HCT116 (cell line): ENCODE data around the gene TUBD1. TPM values are rescaled to one million over a fixed set of nuclear protein-coding genes. Genes with fewer than 3 reads are reported as not detected.

Experiments
- ATAC-seq: fragments of 200-7000 bp; cut with Tn5 transposase; 2 replicates; pipeline ENCODE4 v1.9.1; 2020; ENCODE audit warnings: mild to moderate bottlenecking, moderate library complexity
- BruUV-seq: library from RNA; stranded (reverse); fragments of 400-500 nt; replicated peaks from 2 replicates; lab custom pipeline; 2021; lab: Mats Ljungman, UMichigan
- CTCF ChIA-PET: fragments of 300-600 bp; sonication (Branson Sonifier 250); formaldehyde crosslinking; loops from one replicate; lab custom pipeline; 2021; ENCODE audit warnings: antibody characterized with exemption; lab: Charles Lee
- POLR2A ChIA-PET: fragments of 300-600, 350-600 bp; sonication (Branson Sonifier 250); formaldehyde crosslinking; loops from one replicate; lab custom pipeline; 2021; ENCODE audit warnings: antibody characterized with exemption; lab: Charles Lee
- RAD21 ChIA-PET, 2 experiments: fragments of 300-600 bp; sonication (Branson Sonifier 250); formaldehyde crosslinking; loops; one replicate each; lab custom pipeline; 2023; ENCODE audit warnings: low total read pairs in 2 of 2; ENCODE audit not compliant: uncharacterized antibody in 2 of 2, unreplicated experiment in 2 of 2, low non-redundant PET in 1 of 2; lab: Charles Lee
- DNase-seq: peaks from one replicate; pipeline ENCODE4 v3.0.0-alpha.2; 2010; ENCODE audit warnings: low read depth, low spot score
- H2AFZ ChIP-seq: fragments of 200-600 bp; shearing (Covaris generic), sonication (generic); 2 replicates; pipeline ENCODE4 v1.6.1; 2017; ENCODE audit warnings: low read depth, mixed run types, mixed read lengths, antibody characterized with exemption, low read length; ENCODE audit not compliant: poor library complexity, severe bottlenecking
- H3K27ac ChIP-seq: 2 replicates; pipeline ENCODE4 v1.5.1; 2012; ENCODE audit warnings: low read depth, low read length
- H3K27me3 ChIP-seq: fragments of 200-600 bp; sonication (generic); 2 replicates; pipeline ENCODE4 v1.6.1; 2016; ENCODE audit warnings: mixed run types, low read length, mixed read lengths; ENCODE audit not compliant: insufficient read depth
- H3K36me3 ChIP-seq, 2 experiments: fragments of 200-500 bp in 1 of 2; fragments of 200-600 bp in 1 of 2; sonication (Bioruptor generic) in 1 of 2; sonication (generic) in 1 of 2; 2 replicates each; pipeline versions ENCODE4 v1.5.1 to v1.6.1; 2014 to 2016; ENCODE audit warnings: low read length in 2 of 2, inconsistent platforms in 1 of 2, mixed read lengths in 1 of 2, mixed run types in 1 of 2; ENCODE audit not compliant: insufficient read depth in 2 of 2, control insufficient read depth in 1 of 2
- H3K4me1 ChIP-seq, 2 experiments: fragments of 200-600 bp in 1 of 2; sonication (generic) in 1 of 2; 2 replicates each; pipeline versions ENCODE4 v1.5.1 to v1.6.1; 2012 to 2017; ENCODE audit warnings: low read length in 2 of 2, inconsistent platforms in 1 of 2, mild to moderate bottlenecking in 1 of 2, mixed read lengths in 1 of 2, mixed run types in 1 of 2, moderate library complexity in 1 of 2; ENCODE audit not compliant: insufficient read depth in 2 of 2, control insufficient read depth in 1 of 2
- H3K4me2 ChIP-seq: fragments of 200-600 bp; sonication (generic); 2 replicates; pipeline ENCODE4 v1.6.1; 2017; ENCODE audit warnings: mixed run types, low read length, mixed read lengths
- H3K4me3 ChIP-seq, 2 experiments: fragments of 200-600 bp in 1 of 2; sonication (generic) in 1 of 2; replicated peaks in 1 of 2; 2 replicates each; pipeline ENCODE4 v1.5.1; 2011 to 2016; ENCODE audit warnings: low read length in 2 of 2, control low read depth in 1 of 2, low read depth in 1 of 2, mild to moderate bottlenecking in 1 of 2, mixed read lengths in 1 of 2, mixed run types in 1 of 2
- H3K79me2 ChIP-seq: fragments of 200-600 bp; sonication (generic); 2 replicates; pipeline ENCODE4 v1.6.1; 2017; ENCODE audit warnings: mild to moderate bottlenecking, mixed run types, low read length, moderate library complexity, mixed read lengths; ENCODE audit not compliant: insufficient read depth
- H3K9ac ChIP-seq: fragments of 200-600 bp; sonication (generic); 2 replicates; pipeline ENCODE4 v1.6.1; 2016; ENCODE audit warnings: low read length, mixed read lengths
- H3K9me2 ChIP-seq: fragments of 200-600 bp; sonication (generic), shearing (Covaris generic); 2 replicates; pipeline ENCODE4 v1.6.1; 2017; ENCODE audit warnings: mixed run types, mild to moderate bottlenecking, moderate library complexity; ENCODE audit not compliant: insufficient read depth
- H3K9me3 ChIP-seq, 2 experiments: fragments of 200-500 bp in 1 of 2; fragments of 200-600 bp in 1 of 2; sonication (Bioruptor generic) in 1 of 2; sonication (generic) in 1 of 2; 2 replicates each; pipeline ENCODE4 v1.6.1; 2014 to 2017; ENCODE audit warnings: low read length in 2 of 2, mixed read lengths in 2 of 2, inconsistent platforms in 1 of 2, low read depth in 1 of 2, mild to moderate bottlenecking in 1 of 2, mixed run types in 1 of 2, moderate library complexity in 1 of 2; ENCODE audit not compliant: control insufficient read depth in 1 of 2, insufficient read depth in 1 of 2
- H4K20me1 ChIP-seq: fragments of 200-600 bp; sonication (generic), shearing (Covaris generic); 2 replicates; pipeline ENCODE4 v1.6.1; 2017; ENCODE audit warnings: mixed run types, mild to moderate bottlenecking, moderate library complexity; ENCODE audit not compliant: insufficient read depth
- EGR1 ChIP-seq: IDR thresholded peaks from 2 replicates; pipeline ENCODE4 v1.6.1; 2012; ENCODE audit warnings: low read depth
- ELF1 ChIP-seq: IDR thresholded peaks from 2 replicates; pipeline ENCODE4 v1.6.1; 2012; ENCODE audit warnings: low read depth, borderline replicate concordance
- EZH2 ChIP-seq: fragments of 200-600 bp; sonication (generic); IDR thresholded peaks from 2 replicates; pipeline ENCODE4 v1.6.1; 2017; ENCODE audit warnings: antibody characterized with exemption, mixed run types
- EZH2phosphoT487 ChIP-seq: fragments of 200-600 bp; IDR thresholded peaks from 2 replicates; pipeline ENCODE4 v1.6.1; 2018; ENCODE audit warnings: antibody characterized with exemption, borderline replicate concordance
- FOSL1 ChIP-seq: IDR thresholded peaks from 2 replicates; pipeline ENCODE4 v1.6.1; 2012; ENCODE audit warnings: low read depth
- MAX ChIP-seq: IDR thresholded peaks from 2 replicates; pipeline ENCODE4 v1.6.1; 2012
- POLR2A ChIP-seq: IDR thresholded peaks from 2 replicates; pipeline ENCODE4 v1.7.0; 2011; ENCODE audit warnings: borderline replicate concordance; ENCODE audit not compliant: insufficient read depth, insufficient read length; ENCODE audit errors: extremely low read depth
- POLR2AphosphoS5 ChIP-seq: IDR thresholded peaks from 2 replicates; pipeline ENCODE4 v1.6.1; 2011; ENCODE audit warnings: mild to moderate bottlenecking, low read depth, low read length, moderate library complexity
- SIN3A ChIP-seq: IDR thresholded peaks from 2 replicates; pipeline ENCODE4 v1.6.1; 2012; ENCODE audit warnings: low read depth
- SP1 ChIP-seq: IDR thresholded peaks from 2 replicates; pipeline ENCODE4 v1.6.1; 2012; ENCODE audit warnings: low read depth
- SRF ChIP-seq: IDR thresholded peaks from 2 replicates; pipeline ENCODE4 v1.6.1; 2012; ENCODE audit warnings: low read depth
- TCF7L2 ChIP-seq: IDR thresholded peaks from 2 replicates; pipeline ENCODE4 v1.7.0; 2011; ENCODE audit warnings: borderline replicate concordance, inconsistent platforms; ENCODE audit not compliant: insufficient read depth, insufficient read length; ENCODE audit errors: extremely low read depth
- YY1 ChIP-seq: IDR thresholded peaks from 2 replicates; pipeline ENCODE4 v1.6.1; 2011; ENCODE audit warnings: low read length, low read depth, moderate library complexity, mild to moderate bottlenecking; ENCODE audit not compliant: insufficient replicate concordance; ENCODE audit errors: extremely low read depth
- ZFX ChIP-seq: fragments of 450-650 bp; IDR thresholded peaks from 2 replicates; pipeline ENCODE4 v1.6.1; 2017
- ZNF274 ChIP-seq: fragments of 200-500 bp; sonication (Bioruptor generic); IDR thresholded peaks from 2 replicates; pipeline ENCODE4 v1.6.1; 2014; ENCODE audit warnings: mild to moderate bottlenecking, low read depth, low read length, inconsistent platforms
- intact Hi-C: fragments of 100-400 bp; cut with micrococcal nuclease; formaldehyde crosslinking; loops from 2 replicates; pipeline ENCODE4 v1.10.0; 2022
- total RNA-seq: library from RNA; stranded (reverse); gene quantifications from one replicate; pipeline ENCODE4 v1.2.1, GENCODE V29; 2021; ENCODE audit not compliant: unreplicated experiment
- TF ChIP-seq, protein P1 (sequence below), 3 experiments: fragments of 200-600 bp in 1 of 3; sonication (generic) in 1 of 3; IDR thresholded peaks in 2 of 3; conservative IDR thresholded peaks in 1 of 3; 2 replicates each; pipeline ENCODE4 v1.5.1; 2012 to 2017; ENCODE audit warnings: low read depth in 2 of 3, low read length in 2 of 3, antibody characterized with exemption in 1 of 3, borderline replicate concordance in 1 of 3, control low read depth in 1 of 3, mild to moderate bottlenecking in 1 of 3, mixed read lengths in 1 of 3, mixed run types in 1 of 3, moderate library complexity in 1 of 3; ENCODE audit not compliant: insufficient read depth in 1 of 3
- TF ChIP-seq, protein P2 (sequence below): IDR thresholded peaks from 2 replicates; pipeline ENCODE4 v1.6.1; 2012; ENCODE audit warnings: low read depth
- TF ChIP-seq, protein P3 (sequence below): IDR thresholded peaks from 2 replicates; pipeline ENCODE4 v1.6.1; 2012

Gene TUBD1
- total RNA-seq, 1 experiment from 2014 or later: 13.0 TPM

GRCh38 chr17:59814276-59814675, 78.5 kb downstream of the TUBD1 start (continued):
- TF ChIP-seq TCF7L2: no peak
- TF ChIP-seq SIN3A: no peak
- TF ChIP-seq FOSL1: no peak
- no peak for TF ChIP-seq POLR2A
- TF ChIP-seq ZFX: no peak
- no peak for TF ChIP-seq POLR2AphosphoS5
- TF ChIP-seq MAX: no peak
- no peak for TF ChIP-seq EZH2phosphoT487

GRCh38 chr17:59812139-59812538, 80.6 kb downstream of the TUBD1 start:
- intact Hi-C loops: no loop called here
- BruUV-seq: no TSS peak

More at GRCh38 chr17:59812139-59812538, 80.6 kb downstream of the TUBD1 start:
- H3K27ac ChIP-seq: no peak overlapping the region
- ATAC-seq (no peak), DNase-seq (no peak)
- H2AFZ ChIP-seq: no peak overlapping the region
- H3K4me1 ChIP-seq: peaks cover 12 to 21% of the 10 kb centered on the region in 2 experiments
- H3K9me2 ChIP-seq: no peaks in the 10 kb centered on the region
- H3K4me3 ChIP-seq: no peak overlapping the region
- CTCF ChIA-PET: no interaction called here
- no peaks in the 10 kb centered on the region for H3K27me3 ChIP-seq
- no peaks in the 10 kb centered on the region for H3K79me2 ChIP-seq
- POLR2A ChIA-PET: no interaction called here
- H4K20me1 ChIP-seq: no peaks in the 10 kb centered on the region
- no peaks in the 10 kb centered on the region for H3K9me3 ChIP-seq
- TF ChIP-seq, protein P1, sequence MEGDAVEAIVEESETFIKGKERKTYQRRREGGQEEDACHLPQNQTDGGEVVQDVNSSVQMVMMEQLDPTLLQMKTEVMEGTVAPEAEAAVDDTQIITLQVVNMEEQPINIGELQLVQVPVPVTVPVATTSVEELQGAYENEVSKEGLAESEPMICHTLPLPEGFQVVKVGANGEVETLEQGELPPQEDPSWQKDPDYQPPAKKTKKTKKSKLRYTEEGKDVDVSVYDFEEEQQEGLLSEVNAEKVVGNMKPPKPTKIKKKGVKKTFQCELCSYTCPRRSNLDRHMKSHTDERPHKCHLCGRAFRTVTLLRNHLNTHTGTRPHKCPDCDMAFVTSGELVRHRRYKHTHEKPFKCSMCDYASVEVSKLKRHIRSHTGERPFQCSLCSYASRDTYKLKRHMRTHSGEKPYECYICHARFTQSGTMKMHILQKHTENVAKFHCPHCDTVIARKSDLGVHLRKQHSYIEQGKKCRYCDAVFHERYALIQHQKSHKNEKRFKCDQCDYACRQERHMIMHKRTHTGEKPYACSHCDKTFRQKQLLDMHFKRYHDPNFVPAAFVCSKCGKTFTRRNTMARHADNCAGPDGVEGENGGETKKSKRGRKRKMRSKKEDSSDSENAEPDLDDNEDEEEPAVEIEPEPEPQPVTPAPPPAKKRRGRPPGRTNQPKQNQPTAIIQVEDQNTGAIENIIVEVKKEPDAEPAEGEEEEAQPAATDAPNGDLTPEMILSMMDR (IDR thresholded peaks at IDR 0.05 in 2 of 3, conservative IDR thresholded peaks at IDR 0.05 in 1 of 3; ENCODE audit: borderline replicate concordance in 1 of 3, insufficient read depth in 1 of 3, low read depth in 2 of 3, low read length in 2 of 3): no peak
- TF ChIP-seq, protein P2, sequence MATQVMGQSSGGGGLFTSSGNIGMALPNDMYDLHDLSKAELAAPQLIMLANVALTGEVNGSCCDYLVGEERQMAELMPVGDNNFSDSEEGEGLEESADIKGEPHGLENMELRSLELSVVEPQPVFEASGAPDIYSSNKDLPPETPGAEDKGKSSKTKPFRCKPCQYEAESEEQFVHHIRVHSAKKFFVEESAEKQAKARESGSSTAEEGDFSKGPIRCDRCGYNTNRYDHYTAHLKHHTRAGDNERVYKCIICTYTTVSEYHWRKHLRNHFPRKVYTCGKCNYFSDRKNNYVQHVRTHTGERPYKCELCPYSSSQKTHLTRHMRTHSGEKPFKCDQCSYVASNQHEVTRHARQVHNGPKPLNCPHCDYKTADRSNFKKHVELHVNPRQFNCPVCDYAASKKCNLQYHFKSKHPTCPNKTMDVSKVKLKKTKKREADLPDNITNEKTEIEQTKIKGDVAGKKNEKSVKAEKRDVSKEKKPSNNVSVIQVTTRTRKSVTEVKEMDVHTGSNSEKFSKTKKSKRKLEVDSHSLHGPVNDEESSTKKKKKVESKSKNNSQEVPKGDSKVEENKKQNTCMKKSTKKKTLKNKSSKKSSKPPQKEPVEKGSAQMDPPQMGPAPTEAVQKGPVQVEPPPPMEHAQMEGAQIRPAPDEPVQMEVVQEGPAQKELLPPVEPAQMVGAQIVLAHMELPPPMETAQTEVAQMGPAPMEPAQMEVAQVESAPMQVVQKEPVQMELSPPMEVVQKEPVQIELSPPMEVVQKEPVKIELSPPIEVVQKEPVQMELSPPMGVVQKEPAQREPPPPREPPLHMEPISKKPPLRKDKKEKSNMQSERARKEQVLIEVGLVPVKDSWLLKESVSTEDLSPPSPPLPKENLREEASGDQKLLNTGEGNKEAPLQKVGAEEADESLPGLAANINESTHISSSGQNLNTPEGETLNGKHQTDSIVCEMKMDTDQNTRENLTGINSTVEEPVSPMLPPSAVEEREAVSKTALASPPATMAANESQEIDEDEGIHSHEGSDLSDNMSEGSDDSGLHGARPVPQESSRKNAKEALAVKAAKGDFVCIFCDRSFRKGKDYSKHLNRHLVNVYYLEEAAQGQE: no peak
- no peak for TF ChIP-seq SRF
- TF ChIP-seq EGR1: no peak
- TF ChIP-seq SP1: no peak
- TF ChIP-seq, protein P3, sequence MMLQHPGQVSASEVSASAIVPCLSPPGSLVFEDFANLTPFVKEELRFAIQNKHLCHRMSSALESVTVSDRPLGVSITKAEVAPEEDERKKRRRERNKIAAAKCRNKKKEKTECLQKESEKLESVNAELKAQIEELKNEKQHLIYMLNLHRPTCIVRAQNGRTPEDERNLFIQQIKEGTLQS: no peak
- no peak for TF ChIP-seq ZNF274
- TF ChIP-seq EZH2: no peak
- no peak for TF ChIP-seq ZFX
- TF ChIP-seq ELF1: no peak
- TF ChIP-seq YY1: no peak
- H3K9ac ChIP-seq: no peak overlapping the region
- H3K4me2 ChIP-seq: no peak overlapping the region
- peaks cover 0 to 13% of the 10 kb centered on the region in 2 experiments; a peak in 1 of 4 replicates for H3K36me3 ChIP-seq
- RAD21 ChIA-PET: no interaction called here
